Measurements from ENCODE around the gene BABAM2. TPM values are rescaled to one million over a fixed set of nuclear protein-coding genes. Genes with fewer than 3 reads are reported as not detected.

BABAM2 gene
- total and polyA plus RNA-seq, 2 experiments from 2014 or later, result 17.8 to 21.5 TPM

GRCh38 chr2:27925766-27926472 is 35.4 kb downstream of the BABAM2 start:
- Histone ChIP-seq H3K27me3 (ENCODE audit: insufficient read depth) (no peaks in the 10 kb centered on the region), H3K36me3 (ENCODE audit: insufficient read depth) (no peaks in the 10 kb centered on the region), H3K79me2 (replicated peaks; ENCODE audit: insufficient read depth) (no peaks in the 10 kb centered on the region), H3K27ac (ENCODE audit: low read depth) (no peak overlapping the region), H3F3A (replicated peaks; ENCODE audit: low read depth) (no peaks in the 10 kb centered on the region), H3K4me3 (no peak overlapping the region), H4K20me1 (replicated peaks; ENCODE audit: insufficient read depth) (no peaks in the 10 kb centered on the region), H2AFZ (no peak overlapping the region), H3K4me1 (ENCODE audit: insufficient read depth) (no peaks in the 10 kb centered on the region), H3K9me2 (ENCODE audit: insufficient read depth) (no peaks in the 10 kb centered on the region), H3K4me2 (no peak overlapping the region)
- TF ChIP-seq NANOG (IDR thresholded peaks at IDR 0.05; ENCODE audit: borderline replicate concordance) (no peak), ZNF331 (CRISPR knock-in tag; IDR thresholded peaks at IDR 0.05; ENCODE audit: low read depth) (no peak), EZH2phosphoT487 (IDR thresholded peaks at IDR 0.05; ENCODE audit: unreplicated experiment) (no peak), CTCF (conservative IDR thresholded peaks at IDR 0.05; ENCODE audit: low read depth in 2 of 2) (no peak), ZNF114 (CRISPR knock-in tag; IDR thresholded peaks at IDR 0.05) (no peak), JUNB (IDR thresholded peaks at IDR 0.05; ENCODE audit: unreplicated experiment) (no peak), EZH2 (IDR thresholded peaks at IDR 0.05; ENCODE audit: low read depth, unreplicated experiment) (no peak)
- TF ChIP-seq, protein P1, sequence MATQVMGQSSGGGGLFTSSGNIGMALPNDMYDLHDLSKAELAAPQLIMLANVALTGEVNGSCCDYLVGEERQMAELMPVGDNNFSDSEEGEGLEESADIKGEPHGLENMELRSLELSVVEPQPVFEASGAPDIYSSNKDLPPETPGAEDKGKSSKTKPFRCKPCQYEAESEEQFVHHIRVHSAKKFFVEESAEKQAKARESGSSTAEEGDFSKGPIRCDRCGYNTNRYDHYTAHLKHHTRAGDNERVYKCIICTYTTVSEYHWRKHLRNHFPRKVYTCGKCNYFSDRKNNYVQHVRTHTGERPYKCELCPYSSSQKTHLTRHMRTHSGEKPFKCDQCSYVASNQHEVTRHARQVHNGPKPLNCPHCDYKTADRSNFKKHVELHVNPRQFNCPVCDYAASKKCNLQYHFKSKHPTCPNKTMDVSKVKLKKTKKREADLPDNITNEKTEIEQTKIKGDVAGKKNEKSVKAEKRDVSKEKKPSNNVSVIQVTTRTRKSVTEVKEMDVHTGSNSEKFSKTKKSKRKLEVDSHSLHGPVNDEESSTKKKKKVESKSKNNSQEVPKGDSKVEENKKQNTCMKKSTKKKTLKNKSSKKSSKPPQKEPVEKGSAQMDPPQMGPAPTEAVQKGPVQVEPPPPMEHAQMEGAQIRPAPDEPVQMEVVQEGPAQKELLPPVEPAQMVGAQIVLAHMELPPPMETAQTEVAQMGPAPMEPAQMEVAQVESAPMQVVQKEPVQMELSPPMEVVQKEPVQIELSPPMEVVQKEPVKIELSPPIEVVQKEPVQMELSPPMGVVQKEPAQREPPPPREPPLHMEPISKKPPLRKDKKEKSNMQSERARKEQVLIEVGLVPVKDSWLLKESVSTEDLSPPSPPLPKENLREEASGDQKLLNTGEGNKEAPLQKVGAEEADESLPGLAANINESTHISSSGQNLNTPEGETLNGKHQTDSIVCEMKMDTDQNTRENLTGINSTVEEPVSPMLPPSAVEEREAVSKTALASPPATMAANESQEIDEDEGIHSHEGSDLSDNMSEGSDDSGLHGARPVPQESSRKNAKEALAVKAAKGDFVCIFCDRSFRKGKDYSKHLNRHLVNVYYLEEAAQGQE (IDR thresholded peaks at IDR 0.05; ENCODE audit: unreplicated experiment), result no peak
- Mint-ChIP-seq H3K4me1 (peaks cover 5% of the 10 kb centered on the region; the same call in 2 of the 3 replicates), H3K27me3 (ENCODE audit: insufficient read depth, low read depth, poor library complexity) (no peaks in the 10 kb centered on the region), H3K4me3 (no peak overlapping the region), H3K27ac (no peak overlapping the region), H3K36me3 (ENCODE audit: low read depth) (no peaks in the 10 kb centered on the region), H3K9me3 (no peaks in the 10 kb centered on the region)
- ATAC-seq (no peak; the same call in 2 of the 3 replicates), DNase-seq (ENCODE audit: low spot score) (no peak)

GRCh38 chr2:27929916-27930486 is 39.5 kb downstream of the BABAM2 start:
- Mint-ChIP-seq H3K27me3 (ENCODE audit: insufficient read depth, low read depth, poor library complexity) (peaks cover 2% of the 10 kb centered on the region), H3K36me3 (ENCODE audit: low read depth) (no peaks in the 10 kb centered on the region), H3K4me3 (no peak overlapping the region), H3K4me1 (peaks cover 5% of the 10 kb centered on the region; the same call in 2 of the 3 replicates), H3K9me3 (no peaks in the 10 kb centered on the region), H3K27ac (no peak overlapping the region)
- no peaks in the 10 kb centered on the region for H3K36me3 ChIP-seq (ENCODE audit: insufficient read depth)
- no peak for ATAC-seq
- H3K9me2 ChIP-seq (ENCODE audit: insufficient read depth), result no peaks in the 10 kb centered on the region
- TF ChIP-seq CTCF (conservative IDR thresholded peaks at IDR 0.05; ENCODE audit: low read depth in 2 of 2) (no peak), POLR2AphosphoS5 (IDR thresholded peaks at IDR 0.05; ENCODE audit: low read depth) (no peak), JUNB (IDR thresholded peaks at IDR 0.05; ENCODE audit: unreplicated experiment) (no peak), STAT1 (IDR thresholded peaks at IDR 0.05; ENCODE audit: unreplicated experiment) (no peak), EZH2 (IDR thresholded peaks at IDR 0.05; ENCODE audit: low read depth, unreplicated experiment) (no peak), NANOG (IDR thresholded peaks at IDR 0.05; ENCODE audit: borderline replicate concordance) (no peak), CREB1 (CRISPR knock-in tag; IDR thresholded peaks at IDR 0.05; ENCODE audit: low read depth) (no peak)
- H4K20me1 ChIP-seq (replicated peaks; ENCODE audit: insufficient read depth), result no peaks in the 10 kb centered on the region
- H3K4me1 ChIP-seq (ENCODE audit: insufficient read depth), result no peaks in the 10 kb centered on the region
- H3K27ac ChIP-seq (ENCODE audit: low read depth), result no peak overlapping the region
- no peak for DNase-seq (ENCODE audit: low spot score)
- H3K4me3 ChIP-seq, result no peak overlapping the region
- H3F3A ChIP-seq (replicated peaks; ENCODE audit: low read depth), result no peaks in the 10 kb centered on the region
- H3K27me3 ChIP-seq (ENCODE audit: insufficient read depth), result no peaks in the 10 kb centered on the region
- no peaks in the 10 kb centered on the region for H3K79me2 ChIP-seq (replicated peaks; ENCODE audit: insufficient read depth)
- H3K4me2 ChIP-seq, result no peak overlapping the region
- no peak overlapping the region for H2AFZ ChIP-seq
